Loucy (cell line): ENCODE results near the gene PDE4D.

Source experiments
- H2AFZ ChIP-seq: fragments of 200-600 bp; sonication (generic); 2 replicates; pipeline ENCODE4 v1.6.0; 2016; ENCODE audit warnings: antibody characterized with exemption, mild to moderate bottlenecking, low read length, moderate library complexity
- H3F3A ChIP-seq: fragments of 200-600 bp; 2 replicates; pipeline ENCODE4 v1.6.0; 2016; ENCODE audit warnings: antibody characterized with exemption, low read depth, mild to moderate bottlenecking
- H3K27me3 ChIP-seq: fragments of 200-600 bp; sonication (generic); 2 replicates; pipeline ENCODE4 v1.6.1; 2014; ENCODE audit warnings: low read length, mild to moderate bottlenecking; ENCODE audit not compliant: insufficient read depth, poor library complexity, severe bottlenecking
- H3K36me3 ChIP-seq: fragments of 200-600 bp; sonication (generic); 2 replicates; pipeline ENCODE4 v1.6.1; 2016; ENCODE audit warnings: low read length; ENCODE audit not compliant: insufficient read depth
- H3K4me1 ChIP-seq: fragments of 200-600 bp; sonication (generic); 2 replicates; pipeline ENCODE4 v1.5.1; 2014; ENCODE audit warnings: low read length, mild to moderate bottlenecking; ENCODE audit not compliant: insufficient read depth, poor library complexity, severe bottlenecking
- H3K4me2 ChIP-seq: fragments of 200-600 bp; sonication (generic); 2 replicates; pipeline ENCODE4 v1.6.0; 2014; ENCODE audit warnings: antibody characterized with exemption, low read length, low read depth, mild to moderate bottlenecking; ENCODE audit not compliant: poor library complexity, severe bottlenecking
- H3K4me3 ChIP-seq: fragments of 200-600 bp; sonication (generic); 2 replicates; pipeline ENCODE4 v1.5.1; 2014; ENCODE audit warnings: low read length, mild to moderate bottlenecking, mixed read lengths; ENCODE audit not compliant: poor library complexity, severe bottlenecking
- H3K79me2 ChIP-seq: fragments of 200-600 bp; sonication (generic); 2 replicates; pipeline ENCODE4 v1.6.1; 2014; ENCODE audit warnings: low read length; ENCODE audit not compliant: insufficient read depth
- H3K9ac ChIP-seq: fragments of 200-600 bp; sonication (generic); 2 replicates; pipeline ENCODE4 v1.6.0; 2014; ENCODE audit warnings: mild to moderate bottlenecking, low read depth, low read length, moderate library complexity; ENCODE audit not compliant: poor library complexity, severe bottlenecking
- H3K9me2 ChIP-seq: fragments of 200-600 bp; sonication (generic); replicated peaks from 2 replicates; pipeline ENCODE4 v1.6.1; 2016; ENCODE audit warnings: low read depth, low read length, mixed read lengths
- H3K9me3 ChIP-seq: fragments of 200-600 bp; sonication (generic); 2 replicates; pipeline ENCODE4 v1.6.1; 2014; ENCODE audit warnings: mild to moderate bottlenecking, antibody characterized with exemption, low read length, low read depth; ENCODE audit not compliant: insufficient read depth
- H4K20me1 ChIP-seq: fragments of 200-600 bp; sonication (generic); 2 replicates; pipeline ENCODE4 v1.6.0; 2014; ENCODE audit warnings: antibody characterized with exemption, low read length, mild to moderate bottlenecking; ENCODE audit not compliant: insufficient read depth, poor library complexity, severe bottlenecking
- CTCF ChIP-seq: fragments of 200-600 bp; sonication (generic); conservative IDR thresholded peaks from 2 replicates; pipeline ENCODE4 v1.5.1; 2014; ENCODE audit warnings: mild to moderate bottlenecking, antibody characterized with exemption, low read length
- EZH2phosphoT487 ChIP-seq: fragments of 200-600 bp; IDR thresholded peaks from 2 replicates; pipeline ENCODE4 v1.6.1; 2018; ENCODE audit warnings: antibody characterized with exemption, mild to moderate bottlenecking, moderate library complexity, borderline replicate concordance

PDE4D gene

GRCh38 chr5:59123595-59124561 is 769.6 kb downstream of the PDE4D start:
- TF ChIP-seq CTCF (no peak), EZH2phosphoT487 (no peak)
- Histone ChIP-seq H2AFZ (peak overlapping the region; percentile 26; the same call in 1 of the 2 replicates), H3K4me1 (peaks cover 35% of the 10 kb centered on the region), H4K20me1 (no peaks in the 10 kb centered on the region), H3K9me2 (no peaks in the 10 kb centered on the region), H3F3A (no peaks in the 10 kb centered on the region; the same call in 1 of the 2 replicates), H3K4me3 (no peak overlapping the region), H3K79me2 (no peaks in the 10 kb centered on the region), H3K36me3 (no peaks in the 10 kb centered on the region), H3K9ac (no peak overlapping the region), H3K4me2 (no peak overlapping the region), H3K27me3 (no peaks in the 10 kb centered on the region), H3K9me3 (no peaks in the 10 kb centered on the region)

GRCh38 chr5:59119480-59119879 is 774.0 kb downstream of the PDE4D start:
- H3K27me3 ChIP-seq: no peaks in the 10 kb centered on the region
- H4K20me1 ChIP-seq: no peaks in the 10 kb centered on the region
- no peaks in the 10 kb centered on the region for H3K36me3 ChIP-seq
- no peak overlapping the region for H3K9ac ChIP-seq
- no peaks in the 10 kb centered on the region for H3K9me3 ChIP-seq
- no peaks in the 10 kb centered on the region for H3K9me2 ChIP-seq
- no peaks in the 10 kb centered on the region for H3K79me2 ChIP-seq
- no peak overlapping the region for H2AFZ ChIP-seq
- no peak overlapping the region for H3K4me3 ChIP-seq
- H3K4me1 ChIP-seq: peaks cover 10% of the 10 kb centered on the region
- H3K4me2 ChIP-seq: no peak overlapping the region
- no peaks in the 10 kb centered on the region; the same call in 1 of the 2 replicates for H3F3A ChIP-seq
- TF ChIP-seq CTCF (no peak), EZH2phosphoT487 (no peak)

- TF ChIP-seq EZH2phosphoT487 (no peak), CTCF (no peak)
Observed at GRCh38 chr5:59117320-59117719, 776.2 kb downstream of the PDE4D start.

More at GRCh38 chr5:59117320-59117719, 776.2 kb downstream of the PDE4D start:
- Histone ChIP-seq H3F3A (no peaks in the 10 kb centered on the region), H3K79me2 (no peaks in the 10 kb centered on the region), H3K27me3 (no peaks in the 10 kb centered on the region), H3K4me1 (no peaks in the 10 kb centered on the region), H3K4me2 (no peak overlapping the region), H3K9ac (no peak overlapping the region), H3K9me2 (no peaks in the 10 kb centered on the region), H3K36me3 (no peaks in the 10 kb centered on the region), H3K4me3 (no peak overlapping the region), H3K9me3 (no peaks in the 10 kb centered on the region), H4K20me1 (no peaks in the 10 kb centered on the region), H2AFZ (no peak overlapping the region)
